NCI-H1092 treated with DMSO at 0.1 percent for 48 hours (cell line): ENCODE results near the gene SYCN.
"Not testable (repeated sequence)": the region's sequence is repeated elsewhere in the genome, so short reads cannot be mapped to it uniquely, and the experiment has no call there.

Experiments used
- DNase-seq: peaks from one replicate; lab custom pipeline; 2025; lab: John Stamatoyannopoulos, UW

The SYCN gene

DNA sequence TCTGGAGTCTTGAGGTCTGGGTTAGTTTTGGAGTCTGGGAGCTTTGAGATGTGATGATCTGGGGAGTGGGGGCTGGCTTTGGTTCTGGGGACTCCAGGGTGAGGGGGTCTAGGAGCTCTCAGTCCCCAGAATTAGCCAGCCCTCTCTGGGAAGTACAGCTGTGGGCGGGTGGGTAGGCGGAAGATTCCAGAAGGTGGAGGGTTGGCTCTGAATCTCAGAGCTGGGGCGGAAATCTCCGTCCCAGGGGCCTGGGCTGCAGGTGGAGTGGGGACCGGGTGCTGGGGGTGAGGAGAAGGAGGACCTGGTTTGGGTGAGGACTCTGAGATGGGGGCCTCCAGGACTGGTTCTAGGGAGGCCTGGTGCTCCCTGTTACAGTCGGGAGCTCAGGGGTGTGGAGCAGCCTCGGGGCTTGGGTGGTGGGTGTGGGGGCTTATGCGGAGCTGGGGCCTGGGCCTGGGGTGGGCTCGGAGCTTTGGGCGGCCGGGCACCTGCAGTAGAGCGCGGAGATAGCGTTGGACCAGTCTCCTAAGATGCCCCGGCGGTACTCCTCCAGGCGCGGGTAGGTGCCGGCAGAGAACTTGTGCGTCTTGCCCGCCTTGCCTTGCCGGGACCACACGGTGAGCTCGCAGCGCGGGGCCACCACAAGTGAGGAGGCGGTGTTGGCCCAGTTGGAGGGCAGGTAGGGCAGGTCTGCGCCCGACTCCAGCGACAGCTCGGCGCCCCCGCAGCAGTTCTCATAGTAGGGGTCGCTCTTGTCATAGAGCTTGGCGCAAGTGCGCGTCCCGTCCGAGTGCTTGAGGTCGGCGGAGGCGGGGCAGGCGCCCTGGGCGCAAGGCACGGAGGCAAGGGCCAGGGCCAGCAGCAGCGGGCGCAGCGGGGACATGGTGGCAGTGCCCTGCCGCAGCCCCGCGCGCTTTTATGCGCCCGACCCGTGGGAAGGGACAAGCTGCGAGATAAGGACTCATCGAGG lies at the start of gene SYCN:
TSS of gene SYCN (minus strand) at position 892 of the 970 bp plus-strand sequence. CDS start at position 883, 9 bp downstream.
- DNase-seq, result no peak

GRCh38 chr19:39253374-39254149 lies 49.5 kb upstream of the SYCN start:
- no peak for DNase-seq

DNA sequence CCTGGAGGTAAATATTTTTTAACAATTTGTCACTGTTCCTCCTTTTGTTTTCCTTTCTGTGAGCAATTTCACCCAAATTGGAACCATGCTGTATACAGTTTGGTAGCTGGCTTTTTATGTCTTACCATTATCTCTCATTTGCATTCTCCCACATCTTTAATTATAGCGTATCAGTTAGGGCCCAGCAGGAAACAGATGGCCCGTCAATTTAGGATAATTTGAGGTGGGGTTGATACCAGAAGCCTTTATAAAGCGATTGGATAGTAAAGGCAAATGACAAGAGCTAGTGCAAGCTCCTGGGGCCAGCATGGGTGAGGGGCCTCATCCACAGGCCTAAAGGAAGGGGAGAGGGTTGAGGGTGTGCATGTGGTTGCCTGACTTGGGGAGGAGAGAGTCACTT lies 48.4 kb upstream of the SYCN start:
- DNase-seq, result no peak

DNA sequence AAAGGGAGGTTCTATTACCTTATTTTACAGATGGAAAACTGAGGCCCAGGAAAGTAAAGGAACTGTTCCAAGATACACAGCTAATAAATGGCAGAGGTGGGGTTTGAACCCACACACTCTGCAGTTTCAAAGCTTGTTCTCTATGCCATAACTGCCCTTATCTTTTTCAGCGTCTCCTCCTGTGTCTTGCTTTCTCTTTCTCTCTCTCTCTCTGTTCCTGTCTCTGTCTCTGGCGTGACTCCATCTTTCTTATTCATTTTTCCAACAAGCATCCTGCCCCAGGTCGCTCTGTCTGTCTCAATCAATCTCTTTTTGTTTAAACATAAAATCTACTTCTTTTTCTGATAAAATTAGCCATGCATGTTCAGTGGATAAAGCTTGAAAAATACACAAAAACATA lies 47.8 kb upstream of the SYCN start:
- DNase-seq, result no peak

DNA sequence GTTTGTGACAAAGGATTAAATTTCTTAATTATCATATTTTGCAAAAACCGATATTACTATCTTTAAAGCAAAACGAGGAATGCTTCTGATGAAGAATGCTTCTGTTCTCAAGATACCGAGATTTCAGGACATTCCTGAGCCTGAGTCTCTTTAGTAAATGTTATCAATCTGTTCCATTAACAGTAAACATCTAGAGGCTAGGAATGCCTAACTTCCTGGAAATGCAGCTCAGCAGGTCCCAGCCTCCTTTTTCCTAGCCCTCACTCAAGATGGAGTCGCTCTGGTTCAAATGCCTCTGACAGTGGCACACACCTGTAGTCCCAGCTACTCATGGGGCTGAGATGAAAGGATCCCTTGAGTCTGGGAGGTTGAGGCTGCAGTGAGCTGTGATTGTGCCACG lies 47.0 kb upstream of the SYCN start:
- no peak for DNase-seq

GRCh38 chr19:39248806-39249205 lies 44.7 kb upstream of the SYCN start, which contains the start of gene IFNL4:
Gene IFNL4, minus strand, starts transcription at chr19:39248856.
- DNase-seq, result no peak

GRCh38 chr19:39247701-39248664 lies 43.9 kb upstream of the SYCN start:
- no peak for DNase-seq

GRCh38 chr19:39246951-39247669 lies 43.0 kb upstream of the SYCN start:
- DNase-seq, result peak; percentile 12

DNA sequence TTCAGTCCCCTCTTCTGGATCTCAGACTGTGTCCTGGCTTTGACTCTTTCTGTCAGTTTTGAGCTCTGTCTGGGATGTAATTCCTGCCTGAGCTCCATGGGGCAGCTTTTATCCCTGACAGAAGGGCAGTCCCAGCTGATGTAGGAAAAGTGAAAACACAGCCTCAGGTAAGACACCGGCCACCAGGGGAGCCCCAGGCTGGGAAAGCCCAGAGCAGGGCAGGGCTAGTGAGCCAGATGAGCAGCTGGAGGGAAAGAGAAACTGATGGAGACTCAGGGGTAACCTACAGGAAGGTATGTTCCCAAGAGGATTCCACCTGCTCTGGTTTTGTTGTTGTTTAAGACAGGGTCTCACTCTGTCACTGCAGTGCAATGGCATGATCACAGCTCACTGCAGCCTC lies 41.1 kb upstream of the SYCN start:
- not testable (repeated sequence) for DNase-seq

DNA sequence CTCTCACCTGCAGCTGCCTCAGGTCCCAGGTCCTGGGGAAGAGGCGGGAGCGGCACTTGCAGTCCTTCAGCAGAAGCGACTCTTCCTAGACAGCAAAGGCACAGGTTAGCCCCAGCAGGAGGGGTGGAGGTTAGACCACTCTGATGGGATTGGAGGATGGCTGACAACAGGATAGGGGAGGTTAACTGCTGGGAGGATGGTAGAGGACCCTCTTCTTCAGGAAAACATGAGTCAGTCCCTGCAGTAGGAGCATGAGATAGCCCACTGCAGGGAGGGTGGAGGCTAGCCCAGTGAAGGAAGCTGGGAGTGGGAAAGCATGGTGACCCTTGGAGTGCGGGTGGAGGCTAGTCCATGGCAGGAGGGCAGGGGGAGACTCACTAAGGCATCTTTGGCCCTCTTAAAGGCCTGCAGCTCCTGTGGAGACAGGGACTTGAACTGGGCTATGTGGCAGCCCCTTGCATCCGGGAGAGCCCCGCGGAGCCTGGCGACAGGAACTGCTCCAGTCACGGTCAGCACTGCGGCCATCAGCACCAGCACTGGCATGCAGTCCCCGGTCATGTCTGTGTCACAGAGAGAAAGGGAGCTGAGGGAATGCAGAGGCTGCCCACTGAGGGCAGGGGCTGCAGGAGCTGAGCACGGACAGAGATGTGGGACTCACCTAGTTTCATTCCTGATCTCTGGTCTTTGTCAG lies 40.5 kb upstream of the SYCN start, which contains the start of gene IFNL3:
TSS of gene IFNL3 (minus strand) at position 597 of the 691 bp plus-strand sequence. CDS start at position 558, 39 bp downstream.
- not testable (repeated sequence) for DNase-seq

DNA sequence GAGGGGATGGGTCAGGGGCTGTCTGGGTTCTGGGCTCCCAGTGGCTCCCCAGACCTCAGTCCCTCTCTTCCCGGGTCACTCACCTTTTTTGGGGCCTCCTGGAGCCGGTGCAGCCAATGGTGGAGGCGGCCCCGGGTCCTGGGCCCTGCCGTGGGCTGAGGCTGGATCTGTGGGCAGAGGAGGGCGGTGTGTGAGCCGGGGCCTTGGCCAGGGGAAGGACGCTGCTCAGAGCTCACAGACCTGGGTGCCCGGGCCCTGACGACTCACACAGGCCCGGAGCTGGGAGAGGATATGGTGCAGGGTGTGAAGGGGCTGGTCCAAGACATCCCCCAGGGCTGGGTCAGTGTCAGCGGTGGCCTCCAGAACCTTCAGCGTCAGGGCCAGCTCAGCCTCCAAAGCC lies 39.7 kb upstream of the SYCN start:
- not testable (repeated sequence) for DNase-seq

GRCh38 chr19:39240421-39240820 lies 36.4 kb upstream of the SYCN start:
- DNase-seq, result no peak

DNA sequence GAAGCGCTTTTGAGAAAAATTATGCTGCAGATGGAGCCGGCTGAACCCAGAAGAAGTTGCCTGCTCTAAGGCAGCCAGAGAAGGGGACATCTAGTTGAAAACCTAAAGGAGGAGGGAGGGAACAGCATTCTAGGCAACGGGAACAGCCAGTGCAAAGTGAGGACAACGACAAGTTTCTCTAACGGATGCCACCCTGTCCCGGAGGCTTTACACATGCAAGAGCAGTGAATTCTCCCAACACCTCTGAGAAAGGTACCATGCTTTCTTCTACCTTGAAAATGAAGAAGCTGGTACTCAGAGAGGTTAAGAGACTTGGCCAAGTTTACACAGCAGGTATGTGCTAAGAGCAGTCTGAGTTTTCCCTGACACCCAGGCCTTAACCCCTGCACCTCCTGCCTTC lies 34.9 kb upstream of the SYCN start:
- no peak for DNase-seq

GRCh38 chr19:39238209-39238608 lies 34.1 kb upstream of the SYCN start:
- DNase-seq, result no peak

GRCh38 chr19:39237200-39238184 lies 33.4 kb upstream of the SYCN start:
- DNase-seq, result no peak

- no peak for DNase-seq
Observed at GRCh38 chr19:39236527-39236926, 32.5 kb upstream of the SYCN start.

DNA sequence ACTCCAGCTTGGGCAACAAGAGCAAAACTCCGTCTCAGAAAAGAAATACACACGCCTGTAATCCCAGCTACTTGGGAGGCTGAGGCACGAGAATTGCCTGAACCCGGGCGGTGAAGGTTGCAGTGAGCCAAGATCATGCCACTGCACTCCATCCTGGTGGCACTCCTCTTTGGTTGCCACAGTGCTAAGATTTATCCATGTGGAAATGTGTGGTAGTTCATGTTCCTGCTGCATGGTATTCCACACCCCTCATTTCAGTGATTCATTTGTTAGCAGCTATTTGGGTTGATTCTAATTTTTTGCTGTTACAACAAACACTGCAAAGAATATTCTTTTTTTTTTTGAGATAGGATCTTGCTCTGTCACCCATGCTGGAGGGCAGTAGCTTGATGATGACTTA lies 28.6 kb upstream of the SYCN start:
- DNase-seq, result no peak

DNA sequence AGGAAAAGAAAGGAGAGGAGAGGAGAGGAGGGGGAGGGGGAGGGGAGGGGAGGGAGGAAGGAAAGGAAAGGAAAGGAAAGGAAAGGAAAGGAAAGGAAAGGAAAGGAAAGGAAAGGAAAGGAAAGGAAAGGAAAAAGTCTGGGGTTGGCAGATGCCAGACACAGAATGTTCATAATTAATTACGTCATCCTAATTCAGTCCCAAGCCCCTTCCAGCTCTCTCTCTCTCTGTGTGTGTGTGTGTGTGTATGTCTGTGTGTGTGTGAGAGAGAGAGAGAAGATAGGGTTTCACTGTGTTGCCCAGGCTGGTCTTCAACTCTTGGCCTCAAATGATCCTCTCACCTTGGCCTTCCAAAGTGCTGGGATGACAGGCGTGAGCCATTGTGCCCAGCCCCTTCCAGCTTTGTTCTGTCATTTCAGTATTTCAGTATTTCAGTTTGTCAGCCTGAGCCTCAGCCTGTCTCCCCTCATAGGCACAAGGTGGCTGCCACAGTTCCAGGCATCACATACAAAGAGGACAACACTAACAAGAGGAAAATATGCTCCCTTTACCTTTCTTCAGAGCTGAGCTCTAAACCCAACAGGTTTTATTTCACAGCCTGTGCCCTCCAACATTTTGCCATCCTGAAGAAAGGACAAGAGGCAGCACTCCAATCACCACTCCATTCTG lies 26.2 kb upstream of the SYCN start:
- DNase-seq, result no peak
